Breast epithelium (tissue), 4 donors: ENCODE data around the gene WNK2. TPM values are rescaled to one million over a fixed set of nuclear protein-coding genes. Genes with fewer than 3 reads are reported as not detected.

Experiments used
- DNase-seq, 2 donors: peaks; one replicate each; pipeline ENCODE4 v3.0.0-alpha.2; 2019; ENCODE audit warnings: low spot score in 2 of 2
- H3K27ac ChIP-seq, 2 donors: fragments of 200-600 bp; sonication (generic) in 1 of 2; one replicate each; pipeline ENCODE4 v1.5.1; 2016 to 2019; ENCODE audit warnings: mild to moderate bottlenecking in 1 of 2
- H3K27me3 ChIP-seq, 2 donors: fragments of 200-600 bp; sonication (generic) in 1 of 2; one replicate each; pipeline versions ENCODE4 v1.5.1 to v1.6.0; 2017 to 2019; ENCODE audit warnings: control low read depth in 1 of 2, mild to moderate bottlenecking in 1 of 2
- H3K36me3 ChIP-seq: fragments of 200-600 bp; one replicate; pipeline ENCODE4 v1.5.1; 2019
- H3K4me1 ChIP-seq, 2 donors: fragments of 200-600 bp; sonication (generic); one replicate each; pipeline ENCODE4 v1.5.1; 2016 to 2019; ENCODE audit warnings: control low read depth in 1 of 2
- H3K4me3 ChIP-seq, 3 donors: fragments of 200-600 bp; sonication (generic); 1 replicate in 2 of 3; 2 replicates in 1 of 3; pipeline ENCODE4 v1.5.1; 2016 to 2019; ENCODE audit warnings: mild to moderate bottlenecking in 3 of 3, moderate library complexity in 2 of 3
- H3K9me3 ChIP-seq, 2 donors: fragments of 200-600 bp; sonication (generic) in 1 of 2; one replicate each; pipeline ENCODE4 v1.5.1; 2016 to 2019; ENCODE audit warnings: control low read depth in 1 of 2
- POLR2A ChIP-seq: fragments of 450-650 bp; IDR thresholded peaks from one replicate; pipeline ENCODE4 v1.6.1; 2016; ENCODE audit warnings: antibody characterized with exemption, mild to moderate bottlenecking, moderate library complexity
- POLR2AphosphoS5 ChIP-seq, 3 donors: sonication (generic); formaldehyde crosslinking; IDR thresholded peaks; one replicate each; pipeline ENCODE4 v1.6.1; 2017; ENCODE audit warnings: antibody characterized with exemption in 3 of 3
- intact Hi-C: fragments of 100-400 bp; cut with DNase I; formaldehyde crosslinking; loops from one replicate; pipeline ENCODE4 v1.15.1; 2023; ENCODE audit warnings: low total_unique reads
- total RNA-seq, 3 donors: library from RNA; depleted of rRNA; stranded (reverse); fragments of >200 nt; gene quantifications; one replicate each; pipeline ENCODE4 v1.1.0, GENCODE V29; 2016
- TF ChIP-seq, protein P1 (sequence below), 3 donors: fragments of 450-650 bp; IDR thresholded peaks; one replicate each; pipeline ENCODE4 v1.5.1; 2016 to 2017; ENCODE audit warnings: antibody characterized with exemption in 3 of 3, mild to moderate bottlenecking in 3 of 3, moderate library complexity in 3 of 3

Gene WNK2
- total RNA-seq, 3 donors from 2014 or later, result 9.1 to 28.5 TPM; not detected in 1

DNA sequence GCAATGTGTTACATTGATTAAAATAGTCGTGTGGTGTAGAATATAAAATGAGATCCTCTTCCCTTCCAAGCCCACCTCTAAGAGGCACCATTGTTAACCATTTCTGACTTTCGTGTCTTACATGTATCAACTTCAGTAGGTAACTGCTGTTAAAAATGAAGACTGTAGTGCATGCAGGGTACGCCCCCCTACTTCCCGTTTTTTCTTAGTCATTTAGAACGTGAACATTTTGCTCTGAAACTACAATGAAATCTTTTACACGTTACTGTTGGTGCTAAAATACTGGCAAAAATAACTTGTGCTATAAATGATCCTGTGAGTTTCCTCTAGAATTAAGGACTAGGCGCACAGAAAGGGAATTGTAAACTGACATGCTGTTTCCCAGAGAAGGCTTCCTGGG is 41.5 kb downstream of the WNK2 start:
- Histone ChIP-seq H3K4me3 (no peak overlapping the region), H3K27ac (no peak overlapping the region), H3K27me3 (no peaks in the 10 kb centered on the region), H3K9me3 (no peaks in the 10 kb centered on the region), H3K36me3 (no peaks in the 10 kb centered on the region), H3K4me1 (no peaks in the 10 kb centered on the region)
- intact Hi-C loops, result no loop called here
- no peak for TF ChIP-seq POLR2A
- no peak for DNase-seq

DNA sequence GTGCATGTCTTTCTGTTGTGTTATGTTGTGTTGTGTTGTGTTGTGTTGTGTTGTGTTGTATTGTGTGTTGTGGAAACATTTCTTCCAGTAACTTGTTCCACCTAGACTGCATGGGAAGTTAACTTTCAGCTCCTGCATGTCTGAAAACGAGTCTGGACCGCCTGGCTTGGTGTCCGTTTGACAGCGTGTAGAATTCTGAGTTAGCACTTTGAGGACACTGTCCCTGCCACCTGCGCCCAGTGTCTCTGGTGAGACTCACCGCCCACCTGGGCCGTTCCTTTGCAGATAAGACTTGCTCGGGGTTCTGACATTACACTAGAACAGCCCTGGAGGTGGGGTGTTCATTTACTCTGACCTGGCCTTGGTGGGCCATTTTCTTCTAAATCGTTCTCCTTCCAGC is 42.0 kb downstream of the WNK2 start:
- intact Hi-C loops, result no loop called here
- Histone ChIP-seq H3K36me3 (no peaks in the 10 kb centered on the region), H3K4me1 (no peaks in the 10 kb centered on the region), H3K9me3 (no peaks in the 10 kb centered on the region), H3K27ac (no peak overlapping the region), H3K27me3 (no peaks in the 10 kb centered on the region), H3K4me3 (no peak overlapping the region)
- no peak for TF ChIP-seq POLR2A
- no peak for TF ChIP-seq POLR2AphosphoS5 (IDR thresholded peaks at IDR 0.05)
- TF ChIP-seq, protein P1, sequence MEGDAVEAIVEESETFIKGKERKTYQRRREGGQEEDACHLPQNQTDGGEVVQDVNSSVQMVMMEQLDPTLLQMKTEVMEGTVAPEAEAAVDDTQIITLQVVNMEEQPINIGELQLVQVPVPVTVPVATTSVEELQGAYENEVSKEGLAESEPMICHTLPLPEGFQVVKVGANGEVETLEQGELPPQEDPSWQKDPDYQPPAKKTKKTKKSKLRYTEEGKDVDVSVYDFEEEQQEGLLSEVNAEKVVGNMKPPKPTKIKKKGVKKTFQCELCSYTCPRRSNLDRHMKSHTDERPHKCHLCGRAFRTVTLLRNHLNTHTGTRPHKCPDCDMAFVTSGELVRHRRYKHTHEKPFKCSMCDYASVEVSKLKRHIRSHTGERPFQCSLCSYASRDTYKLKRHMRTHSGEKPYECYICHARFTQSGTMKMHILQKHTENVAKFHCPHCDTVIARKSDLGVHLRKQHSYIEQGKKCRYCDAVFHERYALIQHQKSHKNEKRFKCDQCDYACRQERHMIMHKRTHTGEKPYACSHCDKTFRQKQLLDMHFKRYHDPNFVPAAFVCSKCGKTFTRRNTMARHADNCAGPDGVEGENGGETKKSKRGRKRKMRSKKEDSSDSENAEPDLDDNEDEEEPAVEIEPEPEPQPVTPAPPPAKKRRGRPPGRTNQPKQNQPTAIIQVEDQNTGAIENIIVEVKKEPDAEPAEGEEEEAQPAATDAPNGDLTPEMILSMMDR (IDR thresholded peaks at IDR 0.05), result no peak
- no peak for DNase-seq

DNA sequence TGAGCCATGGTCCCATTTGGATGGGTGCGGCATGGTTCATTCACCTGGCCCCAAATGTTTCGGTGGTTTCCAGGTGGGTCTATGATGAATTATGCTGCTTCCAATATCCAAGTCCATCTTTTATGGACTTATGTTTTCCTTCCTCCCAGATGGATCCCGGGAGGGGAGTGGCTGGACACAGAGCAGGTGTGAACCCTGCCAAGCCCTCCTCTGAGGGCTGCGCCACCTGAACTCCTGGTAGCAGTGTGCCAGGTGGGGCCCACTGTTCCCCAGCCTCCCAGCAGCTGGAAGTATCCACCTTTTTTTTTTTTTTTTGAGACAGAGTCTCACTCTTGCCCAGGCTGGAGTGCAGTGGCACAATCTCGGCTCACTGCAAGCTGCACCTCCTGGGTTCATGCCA is 42.9 kb downstream of the WNK2 start:
- H3K4me1 ChIP-seq, result peaks cover 0 to 8% of the 10 kb centered on the region in 2 donors
- H3K4me3 ChIP-seq, result no peak overlapping the region
- no peaks in the 10 kb centered on the region for H3K27me3 ChIP-seq
- no peaks in the 10 kb centered on the region for H3K36me3 ChIP-seq
- no peak overlapping the region for H3K27ac ChIP-seq
- TF ChIP-seq POLR2A (no peak), POLR2AphosphoS5 (IDR thresholded peaks at IDR 0.05) (no peak)
- TF ChIP-seq, protein P1 (IDR thresholded peaks at IDR 0.05), result no peak
- DNase-seq, result no peak
- no peaks in the 10 kb centered on the region for H3K9me3 ChIP-seq
- intact Hi-C loops, result no loop called here

DNA sequence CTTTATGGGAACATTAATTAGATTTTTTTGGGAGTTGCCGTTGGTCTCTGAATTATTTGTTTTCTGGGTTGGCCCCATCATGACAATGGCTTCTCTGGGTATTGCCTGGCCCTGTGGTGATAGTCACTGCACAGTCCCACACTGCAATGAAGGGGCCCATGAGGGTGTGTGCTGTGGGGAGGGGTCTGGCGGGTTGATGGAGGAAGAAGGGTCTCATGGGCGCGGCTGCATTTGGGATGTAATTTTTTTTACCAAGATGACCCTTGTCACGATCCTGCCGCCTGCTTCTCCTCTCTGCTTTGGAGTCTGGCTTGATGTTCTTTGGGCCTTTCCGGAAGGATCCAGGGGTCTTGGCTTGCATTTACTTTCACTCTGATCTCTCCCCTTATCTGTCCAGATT is 44.1 kb downstream of the WNK2 start:
- Histone ChIP-seq H3K27ac (no peak overlapping the region), H3K4me1 (peaks cover 0 to 13% of the 10 kb centered on the region in 2 donors), H3K27me3 (no peaks in the 10 kb centered on the region), H3K36me3 (no peaks in the 10 kb centered on the region), H3K4me3 (no peak overlapping the region), H3K9me3 (no peaks in the 10 kb centered on the region)
- DNase-seq, result no peak
- intact Hi-C loops, result no loop called here
- TF ChIP-seq, protein P1 (IDR thresholded peaks at IDR 0.05), result no peak
- no peak for TF ChIP-seq POLR2A
- TF ChIP-seq POLR2AphosphoS5 (IDR thresholded peaks at IDR 0.05), result no peak

DNA sequence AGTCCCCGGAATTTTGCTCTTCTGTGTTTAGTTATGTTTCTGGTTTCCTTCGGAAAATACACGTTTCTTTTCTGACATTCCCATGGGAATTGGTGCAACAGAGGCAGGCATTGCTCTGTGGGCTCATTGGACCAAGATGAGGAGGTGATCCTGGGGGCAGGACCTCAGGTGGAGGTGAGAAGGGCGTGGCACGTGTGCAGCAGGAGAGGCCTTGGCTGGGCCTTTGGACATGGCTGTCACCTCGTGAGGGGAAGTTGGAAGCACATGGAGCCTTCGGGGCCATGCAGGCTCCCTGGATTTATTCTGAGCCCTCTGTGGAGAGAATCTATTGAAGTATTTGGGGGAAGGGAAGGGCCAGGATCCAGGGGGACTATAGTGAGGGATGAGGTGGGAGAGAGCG is 44.5 kb downstream of the WNK2 start:
- DNase-seq, result no peak
- TF ChIP-seq POLR2AphosphoS5 (IDR thresholded peaks at IDR 0.05) (no peak), POLR2A (no peak)
- TF ChIP-seq, protein P1 (IDR thresholded peaks at IDR 0.05), result no peak

DNA sequence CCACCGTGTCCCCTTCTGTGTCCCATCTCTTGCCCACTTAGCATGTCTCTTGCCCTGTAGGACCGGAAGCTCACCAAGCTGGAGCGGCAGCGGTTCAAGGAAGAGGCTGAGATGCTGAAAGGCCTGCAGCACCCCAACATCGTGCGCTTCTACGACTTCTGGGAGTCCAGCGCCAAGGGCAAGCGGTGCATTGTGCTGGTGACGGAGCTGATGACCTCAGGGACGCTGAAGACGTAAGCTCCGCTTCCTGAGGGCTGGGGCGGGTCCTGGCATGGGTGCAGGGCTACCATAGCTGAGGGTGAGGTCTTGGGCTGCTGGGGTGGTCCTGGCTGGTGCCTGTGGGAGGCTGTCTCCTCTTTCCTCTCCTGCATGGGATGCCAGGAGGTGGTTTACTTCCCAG is 45.7 kb downstream of the WNK2 start:
- Histone ChIP-seq H3K4me1 (peaks cover 0 to 13% of the 10 kb centered on the region in 2 donors), H3K27ac (no peak overlapping the region), H3K9me3 (no peaks in the 10 kb centered on the region), H3K27me3 (no peaks in the 10 kb centered on the region), H3K36me3 (no peaks in the 10 kb centered on the region), H3K4me3 (no peak overlapping the region)
- intact Hi-C loops, result no loop called here
- DNase-seq, result no peak
- TF ChIP-seq, protein P1 (IDR thresholded peaks at IDR 0.05), result no peak
- TF ChIP-seq POLR2AphosphoS5 (IDR thresholded peaks at IDR 0.05), result no peak
- no peak for TF ChIP-seq POLR2A

More for the DNA sequence above, 44.5 kb downstream of the WNK2 start:
- Histone ChIP-seq H3K4me1 (peaks cover 0 to 13% of the 10 kb centered on the region in 2 donors), H3K36me3 (no peaks in the 10 kb centered on the region), H3K27me3 (no peaks in the 10 kb centered on the region), H3K4me3 (no peak overlapping the region), H3K9me3 (no peaks in the 10 kb centered on the region), H3K27ac (no peak overlapping the region)
- intact Hi-C loops, result no loop called here
